GM18951 (cell line): Measurements from ENCODE around the gene HNRNPC.
"Not testable (repeated sequence)": the region's sequence is repeated elsewhere in the genome, so short reads cannot be mapped to it uniquely, and the experiment has no call there.

ENCODE experiments used
- POLR2A ChIP-seq: IDR thresholded peaks from 4 replicates; pipeline ENCODE4 v1.6.1; 2011; ENCODE audit warnings: mild to moderate bottlenecking; ENCODE audit not compliant: insufficient read length, insufficient read depth; ENCODE audit errors: extremely low read depth
- in situ Hi-C: fragments of 300-500 bp; cut with MboI; formaldehyde crosslinking; loops from one replicate; pipeline ENCODE4 v1.12.0; 2022; ENCODE audit warnings: low sequenced_read_pairs, mixed read lengths, inconsistent platforms; ENCODE audit not compliant: unreplicated experiment

The HNRNPC gene

GRCh38 chr14:21192875-21193535 lies 76.2 kb downstream of the HNRNPC start:
- TF ChIP-seq POLR2A: no peak
- in situ Hi-C loops: no loop called here

- no peak for TF ChIP-seq POLR2A
- in situ Hi-C loops: no loop called here
Measured at GRCh38 chr14:21192447-21192822, 76.8 kb downstream of the HNRNPC start.

DNA sequence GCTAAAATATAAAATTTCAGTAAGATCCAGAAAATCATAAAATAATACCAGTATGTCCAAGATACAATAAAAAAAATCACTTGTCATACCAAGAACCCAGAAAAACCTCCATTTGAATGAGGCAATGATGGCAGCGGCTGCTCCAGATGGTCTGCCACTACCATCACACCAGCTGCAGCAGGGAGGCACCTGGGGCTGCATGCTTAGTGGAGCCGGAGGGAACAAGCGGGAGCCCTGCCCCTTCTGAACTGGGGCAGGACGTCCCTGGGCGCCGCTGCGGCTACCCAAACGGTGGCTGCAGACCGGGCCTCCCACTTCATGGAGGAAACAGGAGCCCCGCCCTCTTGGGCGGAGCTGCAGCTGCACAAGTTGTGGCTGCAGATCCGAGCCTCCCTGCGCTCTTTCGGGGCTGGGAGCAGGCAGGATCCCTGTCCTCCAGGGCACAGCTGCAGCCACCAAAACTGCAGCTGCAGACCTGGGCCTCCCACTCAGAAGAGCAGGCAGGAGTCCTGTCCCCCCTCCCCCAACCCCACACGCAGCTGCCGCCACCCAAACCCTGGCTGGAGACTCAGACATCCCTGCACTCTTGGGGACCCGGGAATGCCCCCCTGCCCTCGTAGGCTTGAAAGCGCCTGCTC lies 77.3 kb downstream of the HNRNPC start:
- in situ Hi-C loops: no loop called here

DNA sequence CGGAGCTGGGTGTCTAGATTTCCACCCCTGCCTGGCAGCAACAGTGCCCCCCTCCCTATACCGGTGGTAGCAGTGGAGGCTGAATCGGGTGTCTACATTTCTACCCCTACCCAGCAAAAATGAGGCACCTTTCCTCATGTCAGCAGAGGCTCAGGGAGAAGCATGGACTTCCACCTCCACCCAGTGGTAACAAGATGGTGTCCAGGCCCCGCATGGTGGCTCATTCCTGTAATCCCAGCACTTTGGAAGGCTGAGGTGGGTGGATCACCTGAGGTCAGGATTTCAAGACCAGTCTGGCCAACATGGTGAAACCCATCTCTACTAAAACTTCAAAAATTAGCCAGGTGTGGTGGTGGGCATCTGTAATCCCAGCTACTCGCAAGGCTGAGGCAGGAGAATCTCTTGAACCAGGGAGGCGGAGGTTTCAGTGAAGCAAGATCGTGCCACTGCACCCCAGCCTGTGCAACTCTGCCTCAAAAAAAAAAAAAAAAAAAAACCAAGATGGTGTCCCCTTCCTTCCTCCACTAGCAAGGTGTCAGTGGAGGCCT lies 77.9 kb downstream of the HNRNPC start:
- in situ Hi-C loops: no loop called here
- TF ChIP-seq POLR2A: no peak

More for the DNA sequence above, 77.3 kb downstream of the HNRNPC start:
- no peak for TF ChIP-seq POLR2A

DNA sequence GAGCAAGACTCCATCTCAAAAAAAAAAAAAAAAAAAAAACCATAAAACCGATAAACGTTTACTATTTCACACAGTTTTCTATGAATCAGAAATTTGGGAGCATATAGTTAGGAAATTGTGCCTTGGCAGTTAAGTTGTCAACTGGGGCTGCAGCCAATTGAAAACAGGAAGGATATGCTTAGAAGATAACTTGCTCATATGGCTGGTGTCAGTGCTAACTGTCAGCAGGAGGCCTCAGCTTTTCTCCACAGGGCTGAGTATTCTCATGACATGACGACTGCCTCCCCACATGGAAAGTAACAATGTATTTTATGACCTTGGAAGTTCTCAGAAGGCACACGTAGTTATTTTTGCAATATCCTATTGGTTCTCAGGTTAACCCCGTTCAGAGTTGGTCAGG lies 83.8 kb downstream of the HNRNPC start:
- no peak for TF ChIP-seq POLR2A
- in situ Hi-C loops: no loop called here

- in situ Hi-C loops: no loop called here
- TF ChIP-seq POLR2A: no peak
Measured at GRCh38 chr14:21184254-21184653, 85.0 kb downstream of the HNRNPC start.

GRCh38 chr14:21182166-21182565 lies 87.1 kb downstream of the HNRNPC start:
- no peak for TF ChIP-seq POLR2A
- in situ Hi-C loops: no loop called here

GRCh38 chr14:21171128-21171527 lies 98.1 kb downstream of the HNRNPC start:
- in situ Hi-C loops: no loop called here
- no peak for TF ChIP-seq POLR2A

DNA sequence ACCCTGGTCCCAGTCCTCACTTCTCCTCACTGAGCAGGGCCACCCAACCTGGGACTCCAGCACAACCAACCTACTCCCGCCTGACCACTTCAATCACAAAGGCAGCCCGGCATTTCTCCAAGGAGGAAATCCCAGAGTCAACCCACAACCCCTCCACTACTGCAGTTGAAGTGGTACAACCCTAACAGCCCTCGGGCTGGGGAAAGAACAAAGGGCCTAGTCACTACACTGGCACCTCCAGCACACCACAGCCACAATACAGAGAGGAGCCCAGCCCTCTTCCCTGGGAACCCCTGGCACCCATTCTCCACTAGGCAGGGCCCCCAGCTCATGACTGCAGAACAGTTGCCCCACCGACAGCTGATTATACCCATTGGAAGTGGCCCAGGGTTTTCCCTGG lies 99.7 kb downstream of the HNRNPC start:
- in situ Hi-C loops: no loop called here

DNA sequence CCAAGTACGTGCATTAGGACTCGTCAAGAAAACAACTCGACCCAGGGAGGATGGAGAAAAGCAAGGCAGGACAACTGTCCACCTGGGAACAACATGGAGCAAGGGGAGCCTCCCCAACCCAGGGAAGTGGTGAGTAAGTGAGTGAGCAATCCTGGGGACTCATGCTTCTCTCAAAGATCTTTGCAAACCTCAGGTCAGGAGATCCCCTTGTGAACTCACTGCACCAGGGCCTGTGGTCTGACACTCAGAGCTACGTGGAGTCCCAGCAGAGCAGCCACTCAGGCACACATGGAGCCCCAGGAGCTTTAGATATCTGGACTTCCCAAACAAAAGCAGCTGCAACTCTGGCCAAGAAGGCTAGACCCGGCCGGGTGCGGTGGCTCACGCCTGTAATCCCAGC lies 101.2 kb downstream of the HNRNPC start:
- TF ChIP-seq POLR2A: no peak
- in situ Hi-C loops: no loop called here

More for the DNA sequence above, 99.7 kb downstream of the HNRNPC start:
- TF ChIP-seq POLR2A: no peak

DNA sequence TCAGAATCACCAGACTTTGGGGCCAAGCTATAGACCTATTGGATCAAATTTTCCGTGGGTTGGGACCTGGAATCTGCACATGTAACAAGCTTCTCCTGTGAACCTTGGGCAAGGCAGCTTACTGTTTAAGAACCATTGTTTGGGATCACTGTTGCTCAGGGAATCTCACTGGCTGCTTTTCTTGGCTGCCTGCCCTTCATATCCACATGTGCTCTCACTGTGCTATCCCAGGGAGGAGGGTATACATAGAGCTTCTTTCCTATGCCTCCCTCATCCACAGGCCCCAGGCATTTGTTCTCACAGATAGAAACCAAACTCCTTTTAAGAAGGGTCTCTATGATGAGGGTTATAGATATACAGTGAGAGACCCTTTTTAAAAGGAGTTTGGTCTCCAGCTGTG lies 103.6 kb downstream of the HNRNPC start:
- in situ Hi-C loops: not testable (repeated sequence)

GRCh38 chr14:21165002-21165605 lies 104.1 kb downstream of the HNRNPC start:
- in situ Hi-C loops: not testable (repeated sequence)

DNA sequence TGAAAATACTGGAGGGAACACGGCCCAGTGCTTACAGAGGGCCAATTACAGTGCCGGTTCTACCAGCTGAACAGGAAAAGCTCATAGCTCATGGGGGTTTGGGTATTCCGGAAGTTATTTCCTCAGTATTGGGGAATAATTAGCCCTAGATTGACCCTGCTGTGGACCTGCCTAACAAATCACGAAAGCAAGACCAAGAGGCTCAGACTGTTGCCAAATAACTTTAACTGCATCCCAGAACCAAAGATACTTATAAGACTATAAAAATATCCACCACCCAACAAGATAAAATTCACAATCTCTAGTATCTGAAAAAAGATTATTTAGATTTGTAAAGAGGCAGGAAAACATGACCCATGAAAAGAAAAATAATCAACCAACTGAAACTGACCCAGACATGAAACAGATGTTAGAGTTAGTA lies 105.4 kb downstream of the HNRNPC start:
- in situ Hi-C loops: no loop called here
- TF ChIP-seq POLR2A: no peak

- no peak for TF ChIP-seq POLR2A
- in situ Hi-C loops: no loop called here
Measured at GRCh38 chr14:21162081-21162480, 107.2 kb downstream of the HNRNPC start.
